GM19025 (cell line): ENCODE results near the gene PNPLA5.
"Not testable (repeated sequence)": the region's sequence is repeated elsewhere in the genome, so short reads cannot be mapped to it uniquely, and the experiment has no call there.

Source experiments
- ATAC-seq: cut with Tn5 transposase; IDR thresholded peaks from one replicate; pipeline ENCODE4 v1.9.1; 2021; ENCODE audit warnings: mild to moderate bottlenecking, low read depth, moderate library complexity; ENCODE audit not compliant: unreplicated experiment

PNPLA5 gene

DNA sequence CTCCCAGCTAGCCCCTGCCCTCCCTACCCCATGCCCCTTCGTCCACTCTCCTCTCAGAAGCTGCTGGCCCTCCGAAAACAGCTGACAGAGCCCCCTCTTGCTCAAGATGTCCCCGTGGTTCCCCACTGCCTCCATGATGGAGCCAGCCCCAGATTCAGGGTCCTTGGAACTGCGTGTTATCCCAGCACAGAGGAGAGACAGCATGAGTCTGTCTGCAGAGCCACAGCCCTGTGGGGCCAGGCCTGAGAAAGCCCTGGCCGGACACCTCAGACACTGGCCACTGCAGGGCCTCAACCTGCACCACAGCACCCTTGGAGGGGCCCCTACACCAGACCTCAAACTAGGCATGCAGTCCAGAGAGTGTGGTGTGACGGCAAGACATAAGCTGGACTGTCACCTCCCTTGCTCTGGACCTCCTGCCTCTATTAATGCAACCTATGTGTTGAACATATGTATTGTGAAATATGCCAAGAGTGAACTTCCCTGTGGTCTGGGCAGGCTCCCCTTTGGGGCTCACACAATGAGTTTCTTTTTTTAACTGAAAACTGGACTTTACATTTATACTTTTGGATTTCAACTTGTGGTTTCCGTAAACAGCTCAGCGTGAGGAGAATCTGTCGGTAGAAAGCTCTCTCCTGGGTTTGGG lies 9.6 kb downstream of the PNPLA5 start:
- ATAC-seq = no peak

DNA sequence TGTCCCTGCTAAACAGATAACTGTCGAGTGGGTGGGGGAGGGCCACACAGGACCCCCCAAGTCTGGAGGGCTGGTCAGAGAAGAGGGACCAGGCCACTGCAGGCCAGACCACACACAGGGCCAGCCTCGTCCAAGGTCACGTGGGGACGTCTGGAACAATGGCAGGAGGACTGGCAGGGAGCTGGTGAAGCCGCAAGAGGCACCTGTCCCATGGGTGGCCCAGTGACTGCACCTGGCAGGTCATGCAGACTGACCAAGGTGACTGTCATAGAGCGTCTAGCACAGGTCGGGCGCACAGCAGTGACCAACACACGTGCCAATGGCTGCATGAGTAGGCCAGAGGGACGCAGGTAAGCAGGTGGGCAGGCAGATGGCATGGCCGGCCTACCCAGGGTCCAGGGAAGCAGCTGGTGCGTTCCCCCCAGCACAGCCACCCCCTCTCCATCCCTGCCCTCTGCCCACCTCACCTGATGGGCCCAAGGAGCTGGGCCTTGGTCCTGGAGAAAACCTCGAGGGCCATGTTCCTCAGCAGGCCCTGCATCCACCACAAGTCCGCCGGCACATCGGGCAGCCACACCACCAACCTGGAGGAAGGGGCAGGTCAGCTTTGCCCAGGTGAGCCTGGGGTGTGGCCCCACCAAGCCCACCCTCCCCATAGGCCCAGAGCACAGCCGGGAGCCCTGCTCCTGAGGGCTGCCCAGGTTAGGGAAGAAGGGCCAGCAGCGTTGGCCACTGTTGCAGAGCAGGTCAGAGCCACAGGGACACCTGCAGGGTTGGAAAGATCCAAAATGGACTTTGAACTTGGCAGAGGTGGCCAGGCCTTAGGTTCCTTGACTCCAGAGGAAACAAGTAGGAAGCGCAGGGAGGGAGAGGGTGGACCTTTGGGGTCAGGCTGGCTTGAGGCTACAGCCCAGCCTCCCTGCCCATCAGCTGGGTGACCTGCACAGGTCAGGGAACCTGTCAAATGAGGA lies 10.4 kb downstream of the PNPLA5 start:
- ATAC-seq = no peak

DNA sequence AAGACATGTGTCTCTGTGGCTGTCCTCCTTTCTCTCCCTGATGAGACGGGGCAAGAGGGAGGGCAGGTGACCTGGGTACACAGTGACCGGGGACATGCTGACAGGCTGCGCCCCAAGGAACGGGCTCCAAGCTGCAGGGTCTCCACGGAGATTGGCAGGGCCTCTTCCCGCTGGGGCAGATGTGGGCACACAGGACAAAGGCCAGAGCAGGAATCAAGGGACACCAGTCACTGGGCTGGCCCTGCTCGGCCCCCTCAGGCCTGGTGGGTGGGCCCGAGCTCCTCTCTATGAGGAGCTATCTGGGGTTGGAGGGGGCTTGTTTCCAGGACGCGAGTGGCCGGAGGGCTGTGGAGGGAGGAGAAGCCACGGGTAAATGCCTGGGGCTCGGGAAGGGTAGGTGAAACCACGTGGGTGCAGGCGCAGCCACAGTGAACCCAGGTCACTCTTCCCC lies 11.2 kb downstream of the PNPLA5 start:
- no peak for ATAC-seq

GRCh38 chr22:43879901-43880540 lies 11.8 kb downstream of the PNPLA5 start:
- ATAC-seq = no peak

- no peak for ATAC-seq
These were observed 12.8 kb downstream of the PNPLA5 start for GRCh38 chr22:43878831-43879550.

DNA sequence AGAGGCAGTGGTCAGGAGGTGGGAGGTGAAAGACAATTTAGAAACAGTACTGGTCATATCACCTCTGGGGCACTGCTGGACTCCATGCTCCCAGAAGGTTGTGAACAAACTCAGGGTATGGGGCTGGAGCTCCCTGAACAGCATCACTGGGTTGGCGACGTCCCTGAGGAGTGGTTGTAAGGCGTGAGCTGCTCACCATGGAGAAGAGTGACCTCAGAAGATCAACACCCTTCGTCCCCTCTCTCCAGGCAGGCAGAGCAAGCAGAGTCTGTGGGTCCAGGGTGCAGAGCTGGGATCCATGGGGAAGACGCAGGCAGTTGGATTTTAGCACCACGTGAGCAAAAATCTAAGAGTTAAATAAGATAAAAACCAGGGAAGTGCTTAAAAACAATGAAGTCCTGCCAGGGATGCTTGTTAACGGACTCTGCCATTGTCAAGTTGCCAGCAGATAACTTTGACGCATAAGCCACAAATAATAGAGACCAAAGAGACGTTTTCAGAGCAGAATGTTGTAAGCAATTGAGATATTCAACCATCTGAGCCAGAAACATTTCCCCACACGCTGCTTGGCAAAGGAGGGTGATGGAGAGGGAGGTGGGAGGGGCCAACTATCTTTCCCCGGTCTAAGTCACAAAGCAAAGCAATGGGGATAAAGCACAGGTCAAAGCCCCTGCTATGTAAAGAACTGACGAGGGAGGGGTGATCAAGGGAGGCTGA lies 13.6 kb downstream of the PNPLA5 start:
- ATAC-seq = no peak

DNA sequence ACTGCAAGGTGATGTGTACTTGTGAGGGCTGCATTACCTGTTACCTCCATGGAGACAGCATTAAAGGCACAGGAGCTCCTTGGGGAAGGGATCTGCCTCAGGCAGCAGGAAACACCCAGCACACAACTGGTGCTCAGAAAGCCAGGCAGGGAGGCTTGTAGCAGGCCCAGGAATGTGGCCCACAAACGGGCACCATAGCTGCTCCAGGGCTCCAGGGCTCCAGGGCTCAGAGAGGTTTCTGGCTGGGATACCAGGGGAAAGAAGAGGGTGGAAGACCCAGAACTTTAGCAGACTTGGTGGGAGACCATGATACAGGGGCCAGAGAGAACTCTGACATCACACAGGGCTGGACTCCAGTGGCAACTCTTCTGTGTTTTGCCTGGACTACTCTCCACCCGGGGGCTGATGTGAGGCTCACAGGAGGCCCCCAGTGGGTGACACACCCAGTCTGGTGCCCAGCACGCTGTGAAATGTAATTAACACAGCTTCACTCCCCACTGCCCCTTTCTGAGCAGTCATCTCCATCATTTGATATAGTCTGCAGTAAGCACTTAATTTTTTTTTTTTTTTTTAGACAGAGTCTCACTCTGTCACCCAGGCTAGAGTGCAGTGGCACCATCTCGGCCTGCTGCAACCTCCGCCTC lies 14.8 kb downstream of the PNPLA5 start:
- ATAC-seq = no peak

DNA sequence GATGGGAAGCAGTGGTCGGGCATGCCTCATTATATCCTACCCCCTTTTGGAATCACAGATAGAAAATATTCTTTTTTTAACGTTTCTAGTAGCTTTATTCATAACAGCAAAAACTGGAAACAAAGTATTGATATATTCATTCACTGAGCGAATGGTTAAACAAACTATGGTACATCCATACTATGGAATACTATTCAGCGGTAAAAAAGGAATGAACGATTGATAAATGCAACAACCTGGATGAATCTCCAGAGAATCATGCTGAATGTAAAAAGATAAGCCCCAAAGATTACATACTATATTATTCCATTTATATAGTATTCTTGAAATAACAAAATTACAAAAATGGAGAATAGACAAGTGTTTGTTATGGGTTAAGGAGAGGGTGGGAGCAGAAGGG lies 22.0 kb downstream of the PNPLA5 start:
- ATAC-seq = no peak

DNA sequence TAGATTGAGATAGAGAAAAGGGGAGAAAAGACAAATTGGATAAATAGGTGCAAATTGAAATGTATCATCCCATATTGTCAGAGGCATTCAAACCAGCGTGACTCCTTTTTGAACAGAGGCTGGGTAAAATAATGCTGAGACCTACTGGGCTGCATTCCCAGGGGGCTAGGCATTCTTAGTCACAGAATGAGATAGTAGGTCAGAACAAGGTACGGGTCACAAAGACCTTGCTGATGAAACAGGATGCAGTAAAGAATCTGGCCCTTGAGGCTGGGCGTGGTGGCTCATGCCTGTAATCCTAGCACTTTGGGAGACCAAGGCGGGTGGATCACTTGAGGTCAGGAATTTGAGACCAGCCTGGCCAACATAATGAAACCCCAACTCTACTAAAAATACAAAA lies 22.8 kb downstream of the PNPLA5 start:
- not testable (repeated sequence) for ATAC-seq

DNA sequence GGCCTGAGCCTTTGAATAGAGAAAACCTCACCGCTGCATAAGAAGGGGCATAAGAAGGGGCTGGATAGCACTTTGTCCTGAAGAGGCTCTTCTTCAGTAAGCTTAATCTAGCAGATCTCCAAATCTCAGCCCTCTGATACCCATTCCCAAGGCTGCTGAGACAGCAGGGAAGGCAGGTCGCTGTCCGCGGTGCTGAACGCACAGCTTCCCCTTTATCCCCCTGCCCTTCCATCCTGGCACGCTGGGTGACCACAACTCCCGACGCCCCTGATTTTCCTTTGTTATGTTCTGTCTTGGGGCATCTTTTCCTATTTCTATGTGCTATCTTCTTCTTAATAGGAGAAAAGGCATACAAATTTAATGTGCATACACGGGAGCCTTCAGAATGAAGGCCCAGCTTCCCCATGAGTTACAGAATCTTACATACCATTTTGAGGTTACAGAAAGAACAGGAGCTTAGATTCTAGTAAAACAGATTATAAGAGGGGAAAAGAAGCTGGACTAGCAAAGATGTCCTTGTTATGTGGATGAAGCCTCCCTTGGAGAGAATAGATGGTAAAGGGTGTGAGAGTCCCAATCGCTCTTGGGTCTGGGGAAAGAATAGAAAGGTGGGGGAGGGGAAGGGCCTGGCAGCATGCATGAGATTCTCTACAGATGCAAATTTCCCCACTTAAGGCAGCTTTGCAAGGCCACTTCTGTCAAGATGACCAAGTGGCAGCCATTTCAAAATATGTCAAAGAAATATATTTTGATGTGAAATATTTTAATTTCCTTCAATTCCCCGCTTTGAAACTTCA lies 23.8 kb downstream of the PNPLA5 start:
- no peak for ATAC-seq

DNA sequence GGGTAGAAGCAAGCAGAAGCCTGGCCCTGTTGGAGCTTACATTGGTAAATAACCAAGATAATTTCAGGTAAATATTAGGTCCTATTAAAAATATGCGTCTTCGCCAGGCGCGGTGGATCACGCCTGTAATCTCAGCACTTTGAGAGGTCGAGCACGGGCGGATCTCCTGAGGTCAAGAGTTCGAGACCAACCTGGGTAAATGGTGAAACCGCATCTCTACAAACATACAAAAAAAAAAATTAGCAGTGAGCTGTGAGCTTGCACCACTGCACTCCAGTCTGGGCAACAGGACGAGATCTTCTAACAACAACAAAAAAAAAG lies 29.0 kb downstream of the PNPLA5 start:
- no peak for ATAC-seq

- ATAC-seq = no peak
These were observed 29.5 kb downstream of the PNPLA5 start, which contains the start of gene SULT4A1 for GRCh38 chr22:43862074-43862881. Gene SULT4A1, minus strand, starts transcription at chr22:43862513. Its CDS starts 131 bp downstream, at chr22:43862382.

GRCh38 chr22:43861529-43861928 lies 30.3 kb downstream of the PNPLA5 start:
- ATAC-seq = no peak

GRCh38 chr22:43860831-43861230 lies 31.0 kb downstream of the PNPLA5 start:
- no peak for ATAC-seq

- ATAC-seq = no peak
These were observed 31.7 kb downstream of the PNPLA5 start for GRCh38 chr22:43860126-43860525.

GRCh38 chr22:43859621-43860020 lies 32.2 kb downstream of the PNPLA5 start:
- ATAC-seq = no peak

GRCh38 chr22:43859176-43859575 lies 32.6 kb downstream of the PNPLA5 start:
- ATAC-seq = no peak
